Posterior vena cava (tissue), 2 donors: ENCODE results near the gene DOCK10. TPM values are rescaled to one million over a fixed set of nuclear protein-coding genes. Genes with fewer than 3 reads are reported as not detected.

Experiments used
- DNase-seq: peaks from one replicate; pipeline ENCODE4 v3.0.0-alpha.2; 2020; ENCODE audit warnings: low spot score
- intact Hi-C, 2 donors: fragments of 100-400 bp; cut with DNase I; formaldehyde crosslinking; loops; one replicate each; pipeline versions ENCODE4 v1.14.1 to v1.14.2; 2022 to 2023
- total RNA-seq, 2 donors: library from RNA; stranded (reverse); fragmentation: NEBNext Ultra II Directional; extraction: Animal tissue kit (Norgen Biotek cat#: 25700); gene quantifications; one replicate each; pipeline ENCODE4 v1.2.1, GENCODE V29; 2021
- donor health status: DM: yes; HTN: yes; CAD: no.
- donor health status: DM: yes; HTN: yes; CAD: no.

Gene DOCK10
- total RNA-seq, 2 donors from 2014 or later, result 18.9 to 26.4 TPM

- DNase-seq, result no peak
- intact Hi-C loops, result loop anchor here in 1 of 2 donors (10.0 kb wide), 1 partner anchor 227 kb away; no protein-coding TSS in a partner anchor
Observed at GRCh38 chr2:224777559-224777930, 264.7 kb downstream of the DOCK10 start.

GRCh38 chr2:224776795-224777558, 265.3 kb downstream of the DOCK10 start:
- intact Hi-C loops, result loop anchor here in 1 of 2 donors (10.0 kb wide), 1 partner anchor 228 kb away; no protein-coding TSS in a partner anchor
- DNase-seq, result no peak

GRCh38 chr2:224775647-224776046, 266.6 kb downstream of the DOCK10 start:
- intact Hi-C loops, result loop anchor here in 1 of 2 donors (10.0 kb wide), 1 partner anchor 229 kb away; no protein-coding TSS in a partner anchor
- no peak for DNase-seq

GRCh38 chr2:224774735-224775134, 267.5 kb downstream of the DOCK10 start:
- no peak for DNase-seq
- intact Hi-C loops, result loop anchor here in 1 of 2 donors (10.0 kb wide), 1 partner anchor 230 kb away; no protein-coding TSS in a partner anchor

GRCh38 chr2:224772494-224772893, 269.8 kb downstream of the DOCK10 start:
- intact Hi-C loops, result loop anchor here in 1 of 2 donors (10.0 kb wide), 1 partner anchor 232 kb away; no protein-coding TSS in a partner anchor

GRCh38 chr2:224769489-224769888, 272.8 kb downstream of the DOCK10 start:
- no peak for DNase-seq

More at GRCh38 chr2:224772494-224772893, 269.8 kb downstream of the DOCK10 start:
- DNase-seq, result no peak

GRCh38 chr2:224764565-224765236, 277.6 kb downstream of the DOCK10 start:
- intact Hi-C loops, result no loop called here
- DNase-seq, result no peak

More at GRCh38 chr2:224769489-224769888, 272.8 kb downstream of the DOCK10 start:
- intact Hi-C loops, result no loop called here

GRCh38 chr2:224757934-224758548, 284.2 kb downstream of the DOCK10 start:
- no peak for DNase-seq
- intact Hi-C loops, result no loop called here

GRCh38 chr2:224753743-224754540, 288.3 kb downstream of the DOCK10 start:
- DNase-seq, result no peak
- intact Hi-C loops, result no loop called here

- DNase-seq, result no peak
- intact Hi-C loops, result no loop called here
Observed at GRCh38 chr2:224751996-224752698, 290.1 kb downstream of the DOCK10 start.

GRCh38 chr2:224749136-224749535, 293.1 kb downstream of the DOCK10 start:
- DNase-seq, result no peak
- intact Hi-C loops, result no loop called here

GRCh38 chr2:224747765-224748164, 294.5 kb downstream of the DOCK10 start:
- DNase-seq, result no peak
- intact Hi-C loops, result no loop called here

- intact Hi-C loops, result no loop called here
- DNase-seq, result no peak
Observed at GRCh38 chr2:224736227-224736626, 306.0 kb downstream of the DOCK10 start.

GRCh38 chr2:224734949-224735348, 307.3 kb downstream of the DOCK10 start:
- DNase-seq, result no peak
- intact Hi-C loops, result no loop called here

GRCh38 chr2:224731665-224732064, 310.6 kb downstream of the DOCK10 start:
- intact Hi-C loops, result no loop called here
- no peak for DNase-seq

- intact Hi-C loops, result no loop called here
- DNase-seq, result no peak
Observed at GRCh38 chr2:224729435-224729834, 312.8 kb downstream of the DOCK10 start.

GRCh38 chr2:224724331-224724730, 317.9 kb downstream of the DOCK10 start:
- DNase-seq, result no peak
- intact Hi-C loops, result no loop called here

- intact Hi-C loops, result no loop called here
- no peak for DNase-seq
Observed at GRCh38 chr2:224723586-224724217, 318.6 kb downstream of the DOCK10 start.
